Brain microvascular endothelial cell (primary cell): Measurements from ENCODE around the gene TASP1.
"Not testable (repeated sequence)": the region's sequence is repeated elsewhere in the genome, so short reads cannot be mapped to it uniquely, and the experiment has no call there.

Experiments used
- DNase-seq: peaks from one replicate; pipeline ENCODE4 v3.0.0-alpha.2; 2020
- H3K27ac ChIP-seq: fragments of 250-450 bp; sonication (Bioruptor Pico); 2 replicates; pipeline ENCODE4 v1.5.1; 2020; ENCODE audit warnings: mild to moderate bottlenecking, moderate library complexity
- H3K27me3 ChIP-seq: fragments of 250-450 bp; sonication (Bioruptor Pico); replicated peaks from 2 replicates; pipeline ENCODE4 v1.5.1; 2020; ENCODE audit warnings: mild to moderate bottlenecking
- H3K36me3 ChIP-seq: fragments of 250-450 bp; sonication (Bioruptor Pico); replicated peaks from 2 replicates; pipeline ENCODE4 v1.5.1; 2020; ENCODE audit warnings: mild to moderate bottlenecking
- H3K4me3 ChIP-seq: 2 replicates; pipeline ENCODE4 v1.5.1; 2011; ENCODE audit warnings: low read depth, mild to moderate bottlenecking, control low read depth, low read length, moderate library complexity
- CTCF ChIP-seq: IDR thresholded peaks from 2 replicates; pipeline ENCODE4 v1.5.1; 2011; ENCODE audit warnings: low read depth, mild to moderate bottlenecking, moderate library complexity, low read length, control low read depth, inconsistent platforms; ENCODE audit errors: missing control alignments
- in situ Hi-C: cut with HindIII; loops from 2 replicates; pipeline ENCODE4 v1.10.0; 2017; ENCODE audit warnings: low sequenced_read_pairs, low pct_ligation_motif_present

TASP1 gene

GRCh38 chr20:13608066-13608465 lies 30.7 kb downstream of the TASP1 start:
- DNase-seq, result no peak
- no peak for TF ChIP-seq CTCF
- Histone ChIP-seq H3K27ac (no peak overlapping the region), H3K36me3 (no peaks in the 10 kb centered on the region), H3K27me3 (no peaks in the 10 kb centered on the region), H3K4me3 (no peak overlapping the region)
- in situ Hi-C loops, result no loop called here

- H3K4me3 ChIP-seq, H3K36me3 ChIP-seq, H3K27ac ChIP-seq, H3K27me3 ChIP-seq, DNase-seq, in situ Hi-C loops: not testable (repeated sequence)
Measured at GRCh38 chr20:13593423-13593822, 45.3 kb downstream of the TASP1 start.

- no peaks in the 10 kb centered on the region for H3K27me3 ChIP-seq
- no peak overlapping the region for H3K27ac ChIP-seq
- TF ChIP-seq CTCF, result no peak
- H3K4me3 ChIP-seq, result no peak overlapping the region
- in situ Hi-C loops, result no loop called here
- H3K36me3 ChIP-seq, result no peaks in the 10 kb centered on the region
- no peak for DNase-seq
Measured at GRCh38 chr20:13588049-13588448, 50.7 kb downstream of the TASP1 start.

- no peaks in the 10 kb centered on the region for H3K36me3 ChIP-seq
- no peaks in the 10 kb centered on the region for H3K27me3 ChIP-seq
- H3K4me3 ChIP-seq, result no peak overlapping the region
- no peak for DNase-seq
- in situ Hi-C loops, result no loop called here
- TF ChIP-seq CTCF, result no peak
- H3K27ac ChIP-seq, result no peak overlapping the region
Measured at GRCh38 chr20:13587370-13587769, 51.4 kb downstream of the TASP1 start.

- Histone ChIP-seq H3K4me3 (no peak overlapping the region), H3K27ac (no peak overlapping the region), H3K27me3 (no peaks in the 10 kb centered on the region), H3K36me3 (no peaks in the 10 kb centered on the region)
- in situ Hi-C loops, result no loop called here
- no peak for TF ChIP-seq CTCF
- no peak for DNase-seq
Measured at GRCh38 chr20:13586133-13586532, 52.6 kb downstream of the TASP1 start.

GRCh38 chr20:13581451-13581850 lies 57.3 kb downstream of the TASP1 start:
- no peak for DNase-seq
- H3K4me3 ChIP-seq, result no peak overlapping the region
- TF ChIP-seq CTCF, result no peak
- no peak overlapping the region for H3K27ac ChIP-seq
- no peaks in the 10 kb centered on the region for H3K27me3 ChIP-seq
- no peaks in the 10 kb centered on the region for H3K36me3 ChIP-seq
- in situ Hi-C loops, result no loop called here
